ENCODE measurements around the gene PANK2. TPM values are rescaled to one million over a fixed set of nuclear protein-coding genes. Genes with fewer than 3 reads are reported as not detected.
A peak's percentile ranks its signal among the peaks of the same experiment; 100 is the strongest.

Gene PANK2
- total RNA-seq (2021; fragmentation: NEBNext Ultra II Directional; extraction: Animal tissue kit (Norgen Biotek cat#: 25700)), result 57.5 and 62.0 TPM in 2 replicates
- polyA plus RNA-seq (2011; rRNA removed), result 14.9 and 17.1 TPM in 2 replicates
- polyA plus RNA-seq (2011; cell fraction: cytosol; rRNA removed), result 29.9 TPM
- polyA plus RNA-seq (2011; cell fraction: nucleus; rRNA removed), result 17.3 TPM
- 31.4 to 38.8 TPM (median 37.2 TPM) in 4 replicates for polyA plus RNA-seq (2012, experiment 1 of 2)
- 6.6 TPM for polyA plus RNA-seq (2012, experiment 2 of 2)
- polyA plus RNA-seq (2013, experiment 1 of 2), result 28.6 TPM
- 29.2 TPM for polyA plus RNA-seq (2013, experiment 2 of 2)
- polyA minus RNA-seq (2011; rRNA and poly(A)+ RNA removed), result 39.2 and 47.6 TPM in 2 replicates
- polyA minus RNA-seq (2011; cell fraction: cytosol; rRNA and poly(A)+ RNA removed), result 24.0 TPM
- 43.3 TPM for polyA minus RNA-seq (2011; cell fraction: nucleus; rRNA and poly(A)+ RNA removed)
- long read RNA-seq, experiment 1, transcript PANK2-201 (7 exons, 2,280 nt), result major isoform, 10 of 56 reads
- long read RNA-seq, experiment 1, partial matches to known transcripts, result 20 of 56 reads
- long read RNA-seq, experiment 1, other reads (novel, unspliced or antisense), result 23 of 56 reads
- long read RNA-seq, experiment 2, full-length matches to known transcripts, result 3 of 19 reads
- long read RNA-seq, experiment 2, partial matches to known transcripts, result 11 of 19 reads
- long read RNA-seq, experiment 2, other reads (novel, unspliced or antisense), result 5 of 19 reads

GRCh38 chr20:3888622-3889488 lies at the start of gene PANK2:
TSS of gene PANK2 (plus strand) at chr20:3889387.
- H3K4me3 ChIP-seq (ENCODE audit: extremely low read depth in 1 of 4, insufficient read depth in 2 of 4, low read depth in 3 of 4, low read length in 4 of 4), result peak within 1 kb of the TSS; percentile 68 to 100 (median 96)
- H3K27ac ChIP-seq (ENCODE audit: low read depth, low read length), result peak within 1 kb of the TSS; percentile 95
- H3K4ac ChIP-seq (replicated peaks; ENCODE audit: insufficient read length, low read depth, low read length), result peak within 1 kb of the TSS; percentile 1
- peak within 1 kb of the TSS; percentile 45 for H2BK120ac ChIP-seq (replicated peaks; ENCODE audit: low read depth, low read length)
- H4K20me1 ChIP-seq (replicated peaks in 1 of 2; ENCODE audit: control insufficient read depth in 1 of 2, insufficient read depth in 2 of 2, low read length in 2 of 2), result peaks cover 19 to 30% of the 10 kb centered on the region in 2 experiments
- H4K8ac ChIP-seq (ENCODE audit: extremely low read depth, insufficient read depth, low read length), result peak within 1 kb of the TSS; percentile 97; the same call in 1 of the 2 replicates
- H2AK5ac ChIP-seq (ENCODE audit: low read depth, low read length), result no peak within 1 kb of the TSS
- FAIRE-seq (peak; percentile 62), DNase-seq (ENCODE audit: low read depth in 1 of 2, low spot score in 2 of 2) (peak; percentile 91 to 98)
- no peaks in the 10 kb centered on the region; a peak in 1 of 7 replicates for H3K27me3 ChIP-seq (replicated peaks in 1 of 4; ENCODE audit: control insufficient read depth in 3 of 4, extremely low read depth in 1 of 4, insufficient read depth in 3 of 4, low read length in 3 of 4)
- no peaks in the 10 kb centered on the region for H3K9me3 ChIP-seq (ENCODE audit: insufficient read depth in 2 of 2, low read depth in 1 of 2, low read length in 1 of 2)
- ChIA-PET POLR2A (ENCODE audit: partially characterized antibody) (interaction anchor here (0.5 to 3.6 kb wide), 16 partner anchors 8 to 1053 kb away, joined by 3 to 16 read pairs (median 3); partner anchors contain the start of gene CDC25B), CTCF (ENCODE audit: partially characterized antibody) (interaction anchor here (2.7 kb wide), 1 partner anchor 183 kb away, joined by 17 read pairs; no protein-coding TSS in a partner anchor)
- peak within 1 kb of the TSS; percentile 79; the same call in 1 of the 2 replicates for H2BK12ac ChIP-seq (ENCODE audit: low read depth, low read length)
- H2AFZ ChIP-seq (ENCODE audit: low read length), result no peak within 1 kb of the TSS; the same call in 1 of the 2 replicates
- peaks cover 0 to 8% (median 5%) of the 10 kb centered on the region in 4 experiments; a peak in 4 of 7 replicates for H3K4me1 ChIP-seq (replicated peaks in 1 of 4; ENCODE audit: control insufficient read depth in 3 of 4, insufficient read depth in 4 of 4, low read length in 3 of 4)
- peak within 1 kb of the TSS; percentile 99 for H4K5ac ChIP-seq (ENCODE audit: insufficient read length, low read depth, low read length)
- H3K23ac ChIP-seq (ENCODE audit: insufficient read length), result no peak within 1 kb of the TSS
- no peak within 1 kb of the TSS for H3K14ac ChIP-seq (ENCODE audit: insufficient read length)
- peak within 1 kb of the TSS; percentile 89 to 92 (median 91) for H3K9ac ChIP-seq (replicated peaks in 1 of 4; ENCODE audit: extremely low read depth in 1 of 4, low read depth in 3 of 4, low read length in 3 of 4)
- peak within 1 kb of the TSS; percentile 100; the same call in 1 of the 2 replicates for H2BK15ac ChIP-seq (ENCODE audit: low read length)
- H3K36me3 ChIP-seq (ENCODE audit: control insufficient read depth in 2 of 4, insufficient read depth in 4 of 4, low read length in 3 of 4), result peaks cover 0 to 10% (median 0%) of the 10 kb centered on the region in 4 experiments; a peak in 1 of 8 replicates
- peak within 1 kb of the TSS; percentile 97 for H4K91ac ChIP-seq (replicated peaks; ENCODE audit: insufficient read length, low read length)
- peak within 1 kb of the TSS; percentile 98 for H2BK5ac ChIP-seq (ENCODE audit: low read depth, low read length)
- H3K4me2 ChIP-seq (ENCODE audit: insufficient read depth in 1 of 2, low read depth in 2 of 2, low read length in 2 of 2), result peak within 1 kb of the TSS; percentile 77 to 97
- no peak within 1 kb of the TSS for H2BK20ac ChIP-seq (ENCODE audit: low read length)
- H3K79me2 ChIP-seq (ENCODE audit: control insufficient read depth in 1 of 2, insufficient read depth in 2 of 2, low read length in 2 of 2), result peaks cover 49 to 58% of the 10 kb centered on the region in 2 experiments
- H3K23me2 ChIP-seq (ENCODE audit: low read depth, low read length), result peaks cover 8% of the 10 kb centered on the region; the same call in 1 of the 2 replicates
- 2% methylated on average over 56 of the region's 72 CpGs; no CpG with 5 or more reads in 1 of the 2 experiments for WGBS, 2 experiments (ENCODE audit: extremely low coverage in 1 of 2, insufficient coverage in 1 of 2, insufficient read length in 1 of 2, insufficient replicate concordance in 2 of 2, low coverage in 1 of 2, low lambda C conversion rate in 2 of 2, missing lambda C conversion rate in 1 of 2)
- peaks cover 4% of the 10 kb centered on the region for H3K79me1 ChIP-seq (ENCODE audit: low read depth, low read length)
- peak within 1 kb of the TSS; percentile 95 for H3K56ac ChIP-seq (replicated peaks; ENCODE audit: insufficient read length, low read depth, low read length)
- peak within 1 kb of the TSS; percentile 97 for H3K18ac ChIP-seq (ENCODE audit: extremely low read depth, low read length)
- TF ChIP-seq BCL11A (IDR thresholded peaks at IDR 0.05; ENCODE audit: low read depth in 2 of 2, low read length in 2 of 2), result no peak
- TF ChIP-seq TAF7 (optimal IDR thresholded peaks at IDR 0.05; ENCODE audit: borderline replicate concordance, low read depth, low read length), result peak; percentile 67
- TF ChIP-seq PHF8 (conservative IDR thresholded peaks at IDR 0.05; ENCODE audit: low read depth, low read length), result peak; percentile 84
- TF ChIP-seq NANOG (IDR thresholded peaks at IDR 0.05; ENCODE audit: insufficient read depth, low read depth, low read length, poor library complexity, severe bottlenecking), result no peak
- TF ChIP-seq ATF2 (IDR thresholded peaks at IDR 0.05; ENCODE audit: low read length), result no peak
